ENCODE measurements around the gene ZNF682. TPM values are rescaled to one million over a fixed set of nuclear protein-coding genes. Genes with fewer than 3 reads are reported as not detected.
"Not testable (repeated sequence)": the region's sequence is repeated elsewhere in the genome, so short reads cannot be mapped to it uniquely, and the experiment has no call there.

ZNF682 gene
- total RNA-seq, 1 donor from 2014 or later: 6.0 TPM

DNA sequence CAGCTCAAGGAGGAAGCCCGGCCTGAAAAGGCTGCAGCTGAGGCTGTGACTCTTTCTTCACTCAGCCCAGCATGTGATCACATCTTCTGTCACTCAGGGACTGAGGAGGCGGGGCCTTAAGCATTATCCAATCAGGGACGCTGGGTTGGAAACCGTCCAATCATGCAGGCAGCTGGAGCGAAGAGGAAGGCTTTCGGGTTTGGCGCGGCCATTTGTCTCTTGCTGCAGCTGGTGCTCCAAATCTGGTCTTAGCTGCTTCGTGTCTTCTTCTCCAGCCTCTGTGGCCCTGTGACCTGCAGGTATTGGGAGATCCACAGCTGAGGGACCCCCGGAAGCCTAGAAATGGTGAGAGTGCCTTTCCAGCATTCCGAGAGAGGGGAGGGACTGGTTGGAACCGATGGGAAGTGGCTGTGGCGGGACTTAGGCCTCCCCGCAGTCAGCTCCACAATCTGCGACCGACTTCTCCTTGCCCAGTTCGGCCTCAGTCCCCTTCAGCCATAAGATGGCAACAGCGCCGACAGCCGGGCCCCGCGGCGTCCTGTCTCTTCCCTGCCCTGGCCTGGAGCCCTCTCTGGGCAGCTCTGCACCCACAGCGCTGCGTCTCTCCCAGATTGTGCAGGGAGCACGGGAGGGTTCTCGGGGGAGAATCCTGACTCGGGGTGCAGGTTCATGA is 38.6 kb upstream of the ZNF682 start, which contains the start of gene ZNF90:
ZNF90 (plus strand) TSS at position 210 of the 673 bp plus-strand sequence; CDS start at position 343, 133 bp downstream.
- DNase-seq (ENCODE audit: extremely low spot score, unreplicated experiment): peak; percentile 96
- no peaks in the 10 kb centered on the region for H3K36me3 Mint-ChIP-seq (ENCODE audit: unreplicated experiment)
- peaks cover 22% of the 10 kb centered on the region for H3K4me1 Mint-ChIP-seq (ENCODE audit: unreplicated experiment)
- no peaks in the 10 kb centered on the region for H3K27me3 Mint-ChIP-seq (ENCODE audit: unreplicated experiment)
- peak within 1 kb of the TSS; percentile 86 for H3K27ac Mint-ChIP-seq (ENCODE audit: unreplicated experiment)
- H3K4me3 Mint-ChIP-seq (ENCODE audit: unreplicated experiment): peak within 1 kb of the TSS; percentile 85
- TF ChIP-seq, protein P1, sequence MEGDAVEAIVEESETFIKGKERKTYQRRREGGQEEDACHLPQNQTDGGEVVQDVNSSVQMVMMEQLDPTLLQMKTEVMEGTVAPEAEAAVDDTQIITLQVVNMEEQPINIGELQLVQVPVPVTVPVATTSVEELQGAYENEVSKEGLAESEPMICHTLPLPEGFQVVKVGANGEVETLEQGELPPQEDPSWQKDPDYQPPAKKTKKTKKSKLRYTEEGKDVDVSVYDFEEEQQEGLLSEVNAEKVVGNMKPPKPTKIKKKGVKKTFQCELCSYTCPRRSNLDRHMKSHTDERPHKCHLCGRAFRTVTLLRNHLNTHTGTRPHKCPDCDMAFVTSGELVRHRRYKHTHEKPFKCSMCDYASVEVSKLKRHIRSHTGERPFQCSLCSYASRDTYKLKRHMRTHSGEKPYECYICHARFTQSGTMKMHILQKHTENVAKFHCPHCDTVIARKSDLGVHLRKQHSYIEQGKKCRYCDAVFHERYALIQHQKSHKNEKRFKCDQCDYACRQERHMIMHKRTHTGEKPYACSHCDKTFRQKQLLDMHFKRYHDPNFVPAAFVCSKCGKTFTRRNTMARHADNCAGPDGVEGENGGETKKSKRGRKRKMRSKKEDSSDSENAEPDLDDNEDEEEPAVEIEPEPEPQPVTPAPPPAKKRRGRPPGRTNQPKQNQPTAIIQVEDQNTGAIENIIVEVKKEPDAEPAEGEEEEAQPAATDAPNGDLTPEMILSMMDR (IDR thresholded peaks at IDR 0.05): no peak
- H3K9me3 Mint-ChIP-seq (ENCODE audit: unreplicated experiment): peaks cover 6% of the 10 kb centered on the region

- no peak overlapping the region for H3K27ac Mint-ChIP-seq (ENCODE audit: unreplicated experiment)
- H3K9me3 Mint-ChIP-seq (ENCODE audit: unreplicated experiment): peaks cover 26% of the 10 kb centered on the region
- peaks cover 4% of the 10 kb centered on the region for H3K4me1 Mint-ChIP-seq (ENCODE audit: unreplicated experiment)
- H3K4me3 Mint-ChIP-seq (ENCODE audit: unreplicated experiment): no peak overlapping the region
- no peaks in the 10 kb centered on the region for H3K36me3 Mint-ChIP-seq (ENCODE audit: unreplicated experiment)
- TF ChIP-seq, protein P1 (IDR thresholded peaks at IDR 0.05): no peak
- no peaks in the 10 kb centered on the region for H3K27me3 Mint-ChIP-seq (ENCODE audit: unreplicated experiment)
- DNase-seq (ENCODE audit: extremely low spot score, unreplicated experiment): peak; percentile 11
Measured at GRCh38 chr19:20072936-20073335, 33.6 kb upstream of the ZNF682 start.

- H3K4me3 Mint-ChIP-seq (ENCODE audit: unreplicated experiment): no peak overlapping the region
- H3K27ac Mint-ChIP-seq (ENCODE audit: unreplicated experiment): no peak overlapping the region
- TF ChIP-seq, protein P1 (IDR thresholded peaks at IDR 0.05): no peak
- H3K36me3 Mint-ChIP-seq (ENCODE audit: unreplicated experiment): no peaks in the 10 kb centered on the region
- H3K27me3 Mint-ChIP-seq (ENCODE audit: unreplicated experiment): no peaks in the 10 kb centered on the region
- H3K9me3 Mint-ChIP-seq (ENCODE audit: unreplicated experiment): peaks cover 31% of the 10 kb centered on the region
- H3K4me1 Mint-ChIP-seq (ENCODE audit: unreplicated experiment): no peaks in the 10 kb centered on the region
- DNase-seq (ENCODE audit: extremely low spot score, unreplicated experiment): no peak
Measured at GRCh38 chr19:20070691-20071090, 31.4 kb upstream of the ZNF682 start.

- H3K27me3 Mint-ChIP-seq (ENCODE audit: unreplicated experiment); H3K4me3 Mint-ChIP-seq (ENCODE audit: unreplicated experiment); DNase-seq (ENCODE audit: extremely low spot score, unreplicated experiment); H3K4me1 Mint-ChIP-seq (ENCODE audit: unreplicated experiment); H3K36me3 Mint-ChIP-seq (ENCODE audit: unreplicated experiment); H3K27ac Mint-ChIP-seq (ENCODE audit: unreplicated experiment): not testable (repeated sequence)
- H3K9me3 Mint-ChIP-seq (ENCODE audit: unreplicated experiment): peaks cover 31% of the 10 kb centered on the region
Measured at GRCh38 chr19:20068559-20068958, 29.3 kb upstream of the ZNF682 start.

DNA sequence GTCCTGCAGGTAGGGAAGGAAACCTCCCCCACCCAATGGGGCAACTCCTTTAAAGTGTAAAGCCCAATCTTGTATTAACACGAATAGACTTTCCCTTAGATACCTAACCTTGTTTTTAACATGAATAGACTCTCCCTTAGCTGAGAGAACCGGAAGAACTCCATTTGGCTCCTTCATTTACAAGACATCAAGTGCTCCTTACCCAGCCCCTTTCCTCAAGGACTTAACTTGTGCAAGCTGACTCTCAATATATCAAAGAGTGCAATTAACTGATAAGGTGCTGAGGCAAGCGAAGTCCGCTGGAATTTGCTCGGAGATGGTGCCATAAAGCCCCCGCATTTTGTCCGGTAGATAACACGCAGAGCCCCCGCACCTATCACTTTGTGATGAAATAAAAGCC is 28.6 kb upstream of the ZNF682 start:
- no peaks in the 10 kb centered on the region for H3K4me1 Mint-ChIP-seq (ENCODE audit: unreplicated experiment)
- peaks cover 25% of the 10 kb centered on the region for H3K9me3 Mint-ChIP-seq (ENCODE audit: unreplicated experiment)
- TF ChIP-seq, protein P1 (IDR thresholded peaks at IDR 0.05): no peak
- no peak overlapping the region for H3K4me3 Mint-ChIP-seq (ENCODE audit: unreplicated experiment)
- no peak for DNase-seq (ENCODE audit: extremely low spot score, unreplicated experiment)
- no peak overlapping the region for H3K27ac Mint-ChIP-seq (ENCODE audit: unreplicated experiment)
- no peaks in the 10 kb centered on the region for H3K27me3 Mint-ChIP-seq (ENCODE audit: unreplicated experiment)
- H3K36me3 Mint-ChIP-seq (ENCODE audit: unreplicated experiment): no peaks in the 10 kb centered on the region

Measured in osteocyte (in vitro differentiated cells).